Measurements from ENCODE around the gene SLCO4A1.

GRCh38 chr20:62666736-62667529 is 24.6 kb downstream of the SLCO4A1 start:
- TF ChIP-seq POLR2AphosphoS5 (IDR thresholded peaks at IDR 0.05) (no peak), CTCF (IDR thresholded peaks at IDR 0.05) (no peak), EP300 (IDR thresholded peaks at IDR 0.05) (no peak), POLR2A (IDR thresholded peaks at IDR 0.05) (no peak)
